Transverse colon (tissue), 4 donors: Measurements from ENCODE around the gene IL1RL2. TPM values are rescaled to one million over a fixed set of nuclear protein-coding genes. Genes with fewer than 3 reads are reported as not detected.

Experiments used
- DNase-seq: peaks from one replicate; pipeline ENCODE4 v3.0.0-alpha.2; 2019
- H3K27ac ChIP-seq, 4 donors: fragments of 200-600 bp; sonication (generic); 2 replicates each; pipeline ENCODE4 v1.5.1; 2016 to 2018; ENCODE audit warnings: inconsistent platforms in 4 of 4
- H3K27me3 ChIP-seq: fragments of 200-600 bp; sonication (generic); 2 replicates; pipeline ENCODE4 v1.5.1; 2017; ENCODE audit warnings: inconsistent platforms
- H3K36me3 ChIP-seq, 4 donors: fragments of 200-600 bp; sonication (generic); 2 replicates each; pipeline ENCODE4 v1.5.1; 2017 to 2019; ENCODE audit warnings: inconsistent platforms in 4 of 4
- H3K4me1 ChIP-seq, 4 donors: fragments of 200-600 bp; sonication (generic); 2 replicates each; pipeline ENCODE4 v1.5.1; 2017 to 2020; ENCODE audit warnings: inconsistent platforms in 4 of 4
- H3K4me3 ChIP-seq, 4 donors: fragments of 200-600 bp; sonication (generic); 1 replicate in 1 of 4; 2 replicates in 3 of 4; pipeline versions ENCODE4 v1.5.1 to v1.6.1; 2017 to 2019; ENCODE audit warnings: inconsistent platforms in 4 of 4
- H3K9me3 ChIP-seq, 2 donors: fragments of 200-600 bp; sonication (generic); 2 replicates each; pipeline ENCODE4 v1.5.1; 2017 to 2019; ENCODE audit warnings: inconsistent platforms in 2 of 2
- CTCF ChIP-seq, 5 experiments: fragments of 200-600 bp in 3 of 5; fragments of 450-650 bp in 2 of 5; sonication (generic) in 3 of 5; IDR thresholded peaks; 1 replicate in 2 of 5; 2 replicates in 3 of 5; pipeline ENCODE4 v1.5.1; 2016 to 2017; ENCODE audit warnings: antibody characterized with exemption in 5 of 5, inconsistent platforms in 3 of 5, mild to moderate bottlenecking in 2 of 5, moderate library complexity in 1 of 5
- EP300 ChIP-seq: sonication (generic); formaldehyde crosslinking; IDR thresholded peaks from one replicate; pipeline ENCODE4 v1.6.1; 2017; ENCODE audit warnings: antibody characterized with exemption, low read depth
- POLR2A ChIP-seq: fragments of 450-650 bp; IDR thresholded peaks from one replicate; pipeline ENCODE4 v1.6.1; 2016; ENCODE audit warnings: antibody characterized with exemption, mild to moderate bottlenecking, moderate library complexity
- POLR2AphosphoS5 ChIP-seq, 3 donors: sonication (generic); formaldehyde crosslinking; IDR thresholded peaks; one replicate each; pipeline ENCODE4 v1.6.1; 2016; ENCODE audit warnings: antibody characterized with exemption in 3 of 3
- WGBS, 2 donors: methylation state at CpG; one replicate each; pipeline ENCODE4 v1.1.5; 2018; ENCODE audit warnings: low coverage in 1 of 2; 5-methylcytosine and 5-hydroxymethylcytosine counted together
- in situ Hi-C, 4 donors: fragments of 200-750 bp; cut with MboI; loops; one replicate each; pipeline versions ENCODE4 v1.15.0 to v1.15.1; 2017; ENCODE audit warnings: low sequenced_read_pairs in 3 of 4, low pct_ligation_motif_present in 1 of 4, low pct_unique_long_range_greater_than_20kb in 1 of 4
- intact Hi-C: fragments of 100-400 bp; cut with DNase I; formaldehyde crosslinking; loops from one replicate; pipeline ENCODE4 v1.15.1; 2023; ENCODE audit warnings: low total_unique reads
- total RNA-seq, 4 donors: library from RNA; depleted of rRNA; stranded (reverse); fragments of >200 nt; gene quantifications; one replicate each; pipeline ENCODE4 v1.1.0, GENCODE V29; 2016

IL1RL2 gene
- total RNA-seq, 4 donors from 2014 or later: 1.5 to 1.9 TPM; not detected in 2

DNA sequence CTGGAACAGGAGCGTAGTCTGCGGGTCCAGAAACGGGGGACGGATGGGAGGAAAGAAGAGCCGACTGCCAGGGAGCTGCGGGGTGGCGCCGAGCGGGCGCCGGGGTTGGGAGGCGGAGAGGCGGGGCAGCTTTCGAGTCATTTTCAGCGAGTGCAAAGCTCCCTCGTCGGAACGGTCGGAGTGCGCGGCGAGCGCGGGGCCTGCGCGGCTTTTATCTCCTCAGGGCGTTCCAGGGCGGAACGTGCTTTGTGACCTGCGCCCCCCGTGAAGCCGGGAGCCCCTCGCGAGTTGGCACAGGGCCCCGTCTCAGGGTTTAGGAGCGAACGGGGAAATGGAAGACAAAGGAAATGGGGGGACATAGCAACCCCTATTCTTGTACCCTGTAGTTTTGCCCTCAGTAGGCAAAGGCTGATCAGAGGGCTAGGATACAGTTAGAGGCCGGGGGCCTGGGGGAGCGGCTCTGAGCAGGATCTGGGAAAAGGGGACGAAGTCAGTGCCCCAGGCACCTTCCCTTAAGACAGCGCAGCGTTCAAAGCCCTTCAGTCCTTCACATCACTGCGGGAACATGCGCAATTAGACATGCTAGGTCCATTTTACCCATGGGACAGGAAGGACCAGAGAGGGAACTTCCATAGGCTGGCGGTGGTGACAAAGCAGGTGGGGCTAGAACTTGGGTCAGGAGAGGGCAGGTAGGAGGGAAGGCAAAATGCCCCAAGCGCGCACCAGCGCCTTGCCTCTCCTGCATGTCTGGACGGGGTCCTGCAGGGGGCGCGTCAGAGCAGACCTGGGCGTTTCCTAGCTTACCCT is 64.4 kb downstream of the IL1RL2 start:
- H3K4me1 ChIP-seq: peaks cover 0 to 10% (median 5%) of the 10 kb centered on the region in 4 donors
- H3K27ac ChIP-seq: peak overlapping the region in 1 of 4 donors; percentile 0
- H3K27me3 ChIP-seq: peaks cover 5% of the 10 kb centered on the region
- H3K4me3 ChIP-seq: peak overlapping the region; percentile 7 to 51 (median 30)
- peak; percentile 73 for DNase-seq
- WGBS, 2 donors: 3 to 4% methylated on average over 18 to 52 of the region's 52 CpGs
- TF ChIP-seq POLR2A: no peak
- no peak for TF ChIP-seq POLR2AphosphoS5 (IDR thresholded peaks at IDR 0.05)
- peak; percentile 62 to 76 (median 72) for TF ChIP-seq CTCF (IDR thresholded peaks at IDR 0.05)
- intact Hi-C loops (no loop called here), in situ Hi-C loops (loop anchor here in 3 of 4 donors (10.0 kb wide), 4 partner anchors 94 to 194 kb away; partner anchors contain the start of gene IL18R1 (in 1 of the 3))
- no peaks in the 10 kb centered on the region for H3K9me3 ChIP-seq
- H3K36me3 ChIP-seq: no peaks in the 10 kb centered on the region

GRCh38 chr2:102251849-102252203 is 65.0 kb downstream of the IL1RL2 start:
- no peaks in the 10 kb centered on the region for H3K9me3 ChIP-seq
- TF ChIP-seq EP300: no peak
- peak in 1 of 5 experiments; percentile 9 for TF ChIP-seq CTCF (IDR thresholded peaks at IDR 0.05)
- H3K27me3 ChIP-seq: peaks cover 5% of the 10 kb centered on the region
- H3K27ac ChIP-seq: no peak overlapping the region
- in situ Hi-C loops (loop anchor here in 3 of 4 donors (10.0 kb wide), 4 partner anchors 93 to 193 kb away; partner anchors contain the start of gene IL18R1 (in 1 of the 3)), intact Hi-C loops (no loop called here)
- WGBS, 2 donors: 21 to 33% methylated on average over 1 of the region's 1 CpG
- no peaks in the 10 kb centered on the region for H3K36me3 ChIP-seq
- no peak overlapping the region for H3K4me3 ChIP-seq
- peaks cover 0 to 14% (median 5%) of the 10 kb centered on the region in 4 donors for H3K4me1 ChIP-seq
- DNase-seq: no peak

DNA sequence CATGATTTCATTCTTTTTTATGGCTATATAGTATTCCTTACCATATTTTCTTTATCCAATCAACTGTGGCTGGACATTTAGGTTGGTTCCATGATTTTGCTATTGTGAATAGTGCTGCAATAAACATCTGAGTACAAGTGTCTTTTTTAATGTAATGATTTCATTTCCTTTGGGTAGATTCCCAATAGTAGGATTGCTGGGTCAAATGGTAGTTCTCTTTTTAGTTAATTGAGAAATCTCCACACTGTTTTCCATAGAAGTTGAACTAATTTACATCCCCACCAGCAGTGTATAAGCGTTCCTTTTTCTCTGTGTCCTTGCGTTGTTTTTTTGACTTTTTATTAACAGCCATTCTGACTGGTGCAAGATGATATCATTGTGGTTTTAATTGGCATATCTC is 65.4 kb downstream of the IL1RL2 start:
- intact Hi-C loops: no loop called here
- no peaks in the 10 kb centered on the region for H3K36me3 ChIP-seq
- H3K4me1 ChIP-seq: peaks cover 0 to 14% (median 5%) of the 10 kb centered on the region in 4 donors
- 94 to 99% methylated on average over 2 of the region's 2 CpGs for WGBS, 2 donors
- in situ Hi-C loops: loop anchor here in 3 of 4 donors (10.0 kb wide), 4 partner anchors 93 to 193 kb away; partner anchors contain the start of gene IL18R1 (in 1 of the 3)
- TF ChIP-seq POLR2AphosphoS5 (IDR thresholded peaks at IDR 0.05) (no peak), POLR2A (no peak), EP300 (no peak), CTCF (IDR thresholded peaks at IDR 0.05) (no peak)
- H3K4me3 ChIP-seq: no peak overlapping the region
- peaks cover 5% of the 10 kb centered on the region for H3K27me3 ChIP-seq
- DNase-seq: no peak
- H3K27ac ChIP-seq: no peak overlapping the region
- no peaks in the 10 kb centered on the region for H3K9me3 ChIP-seq

- no peak for DNase-seq
- Histone ChIP-seq H3K36me3 (no peaks in the 10 kb centered on the region), H3K4me3 (no peak overlapping the region), H3K27ac (no peak overlapping the region), H3K4me1 (peaks cover 0 to 14% (median 5%) of the 10 kb centered on the region in 4 donors), H3K9me3 (no peaks in the 10 kb centered on the region), H3K27me3 (peaks cover 5% of the 10 kb centered on the region)
- no peak for TF ChIP-seq POLR2AphosphoS5 (IDR thresholded peaks at IDR 0.05)
- TF ChIP-seq EP300: no peak
- no peak for TF ChIP-seq POLR2A
- no peak for TF ChIP-seq CTCF (IDR thresholded peaks at IDR 0.05)
- 70 to 83% methylated on average over 1 of the region's 1 CpG for WGBS, 2 donors
- intact Hi-C loops (no loop called here), in situ Hi-C loops (loop anchor here in 3 of 4 donors (10.0 kb wide), 4 partner anchors 92 to 192 kb away; partner anchors contain the start of gene IL18R1 (in 1 of the 3))
Observed at GRCh38 chr2:102253140-102253752, 66.4 kb downstream of the IL1RL2 start.
